Epithelial cell of esophagus (primary cell): ENCODE data around the gene HSFX1.
"Not testable (repeated sequence)": the region's sequence is repeated elsewhere in the genome, so short reads cannot be mapped to it uniquely, and the experiment has no call there.

Experiments used
- DNase-seq: peaks from one replicate; pipeline ENCODE4 v3.0.0; 2010; ENCODE audit warnings: low read depth
- H3K4me3 ChIP-seq: 2 replicates; pipeline ENCODE4 v1.5.1; 2011; ENCODE audit warnings: mild to moderate bottlenecking, low read length, control low read depth
- CTCF ChIP-seq: IDR thresholded peaks from 2 replicates; pipeline ENCODE4 v1.5.1; 2011; ENCODE audit warnings: low read depth, mild to moderate bottlenecking, low read length, control low read depth, inconsistent platforms; ENCODE audit not compliant: insufficient read depth; ENCODE audit errors: missing control alignments

The HSFX1 gene

GRCh38 chrX:149773768-149774167 is at the start of gene HSFX1:
Gene HSFX1 (plus strand): TSS chrX:149774068. CDS start chrX:149774682, 614 bp downstream.
- not testable (repeated sequence) for DNase-seq, H3K4me3 ChIP-seq

GRCh38 chrX:149727308-149727707 is 46.6 kb upstream of the HSFX1 start:
- not testable (repeated sequence) for DNase-seq, H3K4me3 ChIP-seq

- not testable (repeated sequence) for H3K4me3 ChIP-seq
These were observed 31.6 kb upstream of the HSFX1 start for GRCh38 chrX:149742269-149742668.

GRCh38 chrX:149746390-149747007 is 27.4 kb upstream of the HSFX1 start:
- not testable (repeated sequence) for DNase-seq, H3K4me3 ChIP-seq

More at GRCh38 chrX:149742269-149742668, 31.6 kb upstream of the HSFX1 start:
- not testable (repeated sequence) for DNase-seq

GRCh38 chrX:149757206-149758067 is 16.4 kb upstream of the HSFX1 start:
- H3K4me3 ChIP-seq, result no peak overlapping the region
- DNase-seq, result no peak
- no peak for TF ChIP-seq CTCF

GRCh38 chrX:149758068-149758714 is 15.7 kb upstream of the HSFX1 start:
- no peak for TF ChIP-seq CTCF
- no peak overlapping the region for H3K4me3 ChIP-seq
- no peak for DNase-seq

- DNase-seq, H3K4me3 ChIP-seq: not testable (repeated sequence)
These were observed 15.2 kb upstream of the HSFX1 start for GRCh38 chrX:149758715-149759078.

- DNase-seq, result no peak
- no peak overlapping the region for H3K4me3 ChIP-seq
- TF ChIP-seq CTCF, result no peak
These were observed 14.0 kb upstream of the HSFX1 start for GRCh38 chrX:149759824-149760223.

GRCh38 chrX:149760965-149761364 is 12.9 kb upstream of the HSFX1 start:
- DNase-seq, result no peak
- no peak overlapping the region for H3K4me3 ChIP-seq
- no peak for TF ChIP-seq CTCF

- H3K4me3 ChIP-seq, DNase-seq: not testable (repeated sequence)
These were observed 11.8 kb upstream of the HSFX1 start for GRCh38 chrX:149761858-149762674.
